Thoracic aorta (tissue), 2 donors: ENCODE data around the gene LRRC8E. TPM values are rescaled to one million over a fixed set of nuclear protein-coding genes. Genes with fewer than 3 reads are reported as not detected.

Source experiments
- ATAC-seq: fragments of 150-250 bp; one replicate; pipeline ENCODE4 v1.8.0; 2017; ENCODE audit warnings: low read depth; ENCODE audit not compliant: insufficient number of reproducible peaks, low FRiP score
- DNase-seq: peaks from one replicate; pipeline ENCODE4 v3.0.0-alpha.2; 2020; ENCODE audit warnings: low spot score
- H3K27ac ChIP-seq, 2 donors: fragments of 200-600 bp; sonication (generic); 1 replicate in 1 of 2; 2 replicates in 1 of 2; pipeline ENCODE4 v1.5.1; 2016; ENCODE audit warnings: mild to moderate bottlenecking in 2 of 2, moderate library complexity in 2 of 2
- H3K27me3 ChIP-seq: fragments of 200-600 bp; sonication (generic); replicated peaks from 2 replicates; pipeline ENCODE4 v1.6.0; 2016; ENCODE audit warnings: mild to moderate bottlenecking; ENCODE audit not compliant: insufficient read depth
- H3K36me3 ChIP-seq: fragments of 200-600 bp; sonication (generic); one replicate; pipeline ENCODE4 v1.5.1; 2016
- H3K4me1 ChIP-seq, 2 donors: fragments of 200-600 bp; sonication (generic); 1 replicate in 1 of 2; 2 replicates in 1 of 2; pipeline versions ENCODE4 v1.5.1 to v1.6.0; 2016; ENCODE audit warnings: low read depth in 2 of 2, mild to moderate bottlenecking in 1 of 2; ENCODE audit not compliant: control insufficient read depth in 1 of 2
- H3K4me3 ChIP-seq: fragments of 200-600 bp; sonication (generic); 2 replicates; pipeline ENCODE4 v1.5.1; 2016; ENCODE audit warnings: mild to moderate bottlenecking
- H3K9me3 ChIP-seq: fragments of 200-600 bp; sonication (generic); 2 replicates; pipeline ENCODE4 v1.5.1; 2016
- CTCF ChIP-seq: fragments of 200-600 bp; sonication (generic); IDR thresholded peaks from one replicate; pipeline ENCODE4 v1.5.1; 2019; ENCODE audit warnings: antibody characterized with exemption
- total RNA-seq, 2 donors: library from RNA; depleted of rRNA; stranded (reverse); fragments of >200 nt; gene quantifications; one replicate each; pipeline versions ENCODE4 v1.1.0 to v1.2.3, GENCODE V29; 2016

The LRRC8E gene
- total RNA-seq, 2 donors from 2014 or later, result 0.14 TPM; not detected in 1

- TF ChIP-seq CTCF, result no peak
- no peak for DNase-seq
- H3K4me1 ChIP-seq, result peaks cover 21 to 41% of the 10 kb centered on the region in 2 donors
- peak overlapping the region; percentile 69 for H3K4me3 ChIP-seq
- no peak for ATAC-seq
- no peaks in the 10 kb centered on the region for H3K9me3 ChIP-seq
- no peaks in the 10 kb centered on the region for H3K36me3 ChIP-seq
- H3K27me3 ChIP-seq, result peaks cover 6% of the 10 kb centered on the region
- H3K27ac ChIP-seq, result no peak overlapping the region
Measured at GRCh38 chr19:7869910-7870511, 18.3 kb upstream of the LRRC8E start.

- H3K36me3 ChIP-seq, result no peaks in the 10 kb centered on the region
- DNase-seq (no peak), ATAC-seq (no peak)
- peaks cover 21 to 41% of the 10 kb centered on the region in 2 donors for H3K4me1 ChIP-seq
- H3K4me3 ChIP-seq, result peak overlapping the region; percentile 53
- TF ChIP-seq CTCF, result no peak
- no peak overlapping the region for H3K27ac ChIP-seq
- H3K27me3 ChIP-seq, result peaks cover 6% of the 10 kb centered on the region
- no peaks in the 10 kb centered on the region for H3K9me3 ChIP-seq
Measured at GRCh38 chr19:7870571-7871436, 17.5 kb upstream of the LRRC8E start.

GRCh38 chr19:7871437-7872305 lies 16.6 kb upstream of the LRRC8E start:
- H3K27me3 ChIP-seq, result peaks cover 6% of the 10 kb centered on the region
- no peaks in the 10 kb centered on the region for H3K9me3 ChIP-seq
- no peaks in the 10 kb centered on the region for H3K36me3 ChIP-seq
- peak overlapping the region; percentile 53 for H3K4me3 ChIP-seq
- H3K4me1 ChIP-seq, result peaks cover 21 to 41% of the 10 kb centered on the region in 2 donors
- DNase-seq (peak; percentile 29), ATAC-seq (peak; percentile 35)
- no peak for TF ChIP-seq CTCF
- H3K27ac ChIP-seq, result no peak overlapping the region

- no peak for TF ChIP-seq CTCF
- H3K9me3 ChIP-seq, result no peaks in the 10 kb centered on the region
- no peak for ATAC-seq
- H3K4me1 ChIP-seq, result peaks cover 21 to 41% of the 10 kb centered on the region in 2 donors
- H3K27me3 ChIP-seq, result peaks cover 6% of the 10 kb centered on the region
- H3K27ac ChIP-seq, result no peak overlapping the region
- no peak for DNase-seq
- peak overlapping the region; percentile 53 for H3K4me3 ChIP-seq
- no peaks in the 10 kb centered on the region for H3K36me3 ChIP-seq
Measured at GRCh38 chr19:7872306-7873204, 15.8 kb upstream of the LRRC8E start.
